ENCODE measurements around the gene PTPRE. TPM values are rescaled to one million over a fixed set of nuclear protein-coding genes. Genes with fewer than 3 reads are reported as not detected.

Gene PTPRE
- polyA plus RNA-seq, 1 of the 3 experiments (the other 2 are of a cell fraction) = 11.8 TPM

- Histone ChIP-seq H2AFZ (ENCODE audit: low read depth) (no peak overlapping the region), H3K9me2 (no peaks in the 10 kb centered on the region), H3K27ac (ENCODE audit: low read depth in 2 of 2, low read length in 1 of 2) (no peak overlapping the region), H3K9ac (no peak overlapping the region), H4K20me1 (ENCODE audit: insufficient read depth) (no peaks in the 10 kb centered on the region), H3K4me2 (no peak overlapping the region), H3K4me3 (ENCODE audit: low read depth in 2 of 2, low read length in 1 of 2) (no peak overlapping the region), H3K36me3 (replicated peaks in 1 of 2; ENCODE audit: control insufficient read depth in 1 of 2, insufficient read depth in 2 of 2, low read length in 1 of 2) (no peaks in the 10 kb centered on the region), H3K79me2 (ENCODE audit: insufficient read depth) (no peaks in the 10 kb centered on the region), H3K4me1 (ENCODE audit: control insufficient read depth in 1 of 2, insufficient read depth in 2 of 2, low read depth in 1 of 2, low read length in 1 of 2) (no peaks in the 10 kb centered on the region), H3K9me3 (no peaks in the 10 kb centered on the region), H3K27me3 (ENCODE audit: insufficient read depth) (no peaks in the 10 kb centered on the region; the same call in 1 of the 2 replicates), H3F3A (replicated peaks; ENCODE audit: insufficient read depth) (no peaks in the 10 kb centered on the region)
- CTCF ChIA-PET = interaction anchor here (0.8 to 2.9 kb wide), 2 partner anchors 18 to 158 kb away, joined by 3 to 17 read pairs; no protein-coding TSS in a partner anchor
- 76% methylated on average over 12 of the region's 12 CpGs for WGBS (ENCODE audit: low lambda C conversion rate)
- no peak for TF ChIP-seq MXI1 (IDR thresholded peaks at IDR 0.05; ENCODE audit: low read depth, low read length)
- TF ChIP-seq SMC3 (IDR thresholded peaks at IDR 0.05; ENCODE audit: low read depth, low read length) = 0 out of 2 replicates have a peak, but pooled peaks have one; percentile 15
- TF ChIP-seq RAD21 (IDR thresholded peaks at IDR 0.05; ENCODE audit: low read length) = peak; percentile 39
- POLR2A ChIA-PET = no interaction called here
- DNase-seq = no peak
These were observed 33.9 kb upstream of the PTPRE start for GRCh38 chr10:127872871-127873600.

DNA sequence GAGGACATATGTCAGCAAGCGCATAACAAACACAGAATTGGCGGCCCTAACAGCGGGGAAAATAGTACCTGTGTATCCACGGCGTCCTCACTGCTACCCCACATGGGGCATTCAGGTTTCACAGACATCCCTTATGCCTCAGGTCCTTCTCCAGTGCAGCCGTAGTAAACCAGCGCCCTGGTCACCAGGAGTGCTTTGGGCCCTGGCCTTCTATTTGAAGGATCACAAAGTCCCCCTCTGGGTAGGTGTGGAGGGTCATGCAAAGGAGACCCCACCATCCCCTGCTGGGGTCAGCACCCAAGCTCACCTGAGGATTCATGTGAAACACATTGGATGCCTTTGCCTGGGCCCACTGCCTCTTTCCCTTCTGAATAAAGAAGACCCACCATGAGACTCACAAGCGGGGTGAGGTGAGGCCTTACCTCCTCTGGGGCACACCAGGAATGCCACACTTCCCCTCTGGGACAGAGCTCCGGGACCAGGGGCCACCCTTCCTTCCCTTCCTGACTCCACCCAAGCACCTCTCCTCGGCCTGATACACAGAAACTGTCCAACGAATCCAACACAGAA lies 32.9 kb upstream of the PTPRE start:
- no peak for DNase-seq
- Histone ChIP-seq H2AFZ (ENCODE audit: low read depth) (no peak overlapping the region), H3K4me3 (ENCODE audit: low read depth in 2 of 2, low read length in 1 of 2) (no peak overlapping the region), H3K4me2 (no peak overlapping the region), H3K36me3 (replicated peaks in 1 of 2; ENCODE audit: control insufficient read depth in 1 of 2, insufficient read depth in 2 of 2, low read length in 1 of 2) (no peaks in the 10 kb centered on the region), H3K27ac (ENCODE audit: low read depth in 2 of 2, low read length in 1 of 2) (no peak overlapping the region), H3K9me3 (no peaks in the 10 kb centered on the region), H3K9ac (no peak overlapping the region), H3K9me2 (no peaks in the 10 kb centered on the region), H3F3A (replicated peaks; ENCODE audit: insufficient read depth) (no peaks in the 10 kb centered on the region), H3K27me3 (ENCODE audit: insufficient read depth) (no peaks in the 10 kb centered on the region; the same call in 1 of the 2 replicates), H3K4me1 (ENCODE audit: control insufficient read depth in 1 of 2, insufficient read depth in 2 of 2, low read depth in 1 of 2, low read length in 1 of 2) (no peaks in the 10 kb centered on the region), H4K20me1 (ENCODE audit: insufficient read depth) (no peaks in the 10 kb centered on the region), H3K79me2 (ENCODE audit: insufficient read depth) (no peaks in the 10 kb centered on the region)
- CTCF ChIA-PET = interaction anchor here (0.9 to 1.8 kb wide), 3 partner anchors 12 to 32 kb away, joined by 3 to 8 read pairs (median 4); no protein-coding TSS in a partner anchor
- WGBS (ENCODE audit: low lambda C conversion rate) = 64% methylated on average over 11 of the region's 11 CpGs
- TF ChIP-seq, protein P1, sequence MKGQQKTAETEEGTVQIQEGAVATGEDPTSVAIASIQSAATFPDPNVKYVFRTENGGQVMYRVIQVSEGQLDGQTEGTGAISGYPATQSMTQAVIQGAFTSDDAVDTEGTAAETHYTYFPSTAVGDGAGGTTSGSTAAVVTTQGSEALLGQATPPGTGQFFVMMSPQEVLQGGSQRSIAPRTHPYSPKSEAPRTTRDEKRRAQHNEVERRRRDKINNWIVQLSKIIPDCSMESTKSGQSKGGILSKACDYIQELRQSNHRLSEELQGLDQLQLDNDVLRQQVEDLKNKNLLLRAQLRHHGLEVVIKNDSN (IDR thresholded peaks at IDR 0.05; ENCODE audit: borderline replicate concordance, low read depth) = no peak
- TF ChIP-seq ZBTB33 (IDR thresholded peaks at IDR 0.05; ENCODE audit: borderline replicate concordance, low read depth) = no peak
- TF ChIP-seq GABPA (IDR thresholded peaks at IDR 0.05; ENCODE audit: low read depth) = no peak
- no peak for TF ChIP-seq CHD2 (IDR thresholded peaks at IDR 0.05; ENCODE audit: low read length, partially characterized antibody)
- TF ChIP-seq GATA2 (CRISPR knock-in tag; IDR thresholded peaks at IDR 0.05) = no peak
- TF ChIP-seq MXI1 (IDR thresholded peaks at IDR 0.05; ENCODE audit: low read depth, low read length) = no peak
- no peak for TF ChIP-seq REST (IDR thresholded peaks at IDR 0.05; ENCODE audit: low read depth, low read length)
- no peak for TF ChIP-seq RXRA (IDR thresholded peaks at IDR 0.05; ENCODE audit: borderline replicate concordance, low read depth)
- no peak for TF ChIP-seq TCF12 (IDR thresholded peaks at IDR 0.05)
- TF ChIP-seq TEAD4 (IDR thresholded peaks at IDR 0.05; ENCODE audit: borderline replicate concordance, insufficient read depth) = no peak
- TF ChIP-seq, protein P2, sequence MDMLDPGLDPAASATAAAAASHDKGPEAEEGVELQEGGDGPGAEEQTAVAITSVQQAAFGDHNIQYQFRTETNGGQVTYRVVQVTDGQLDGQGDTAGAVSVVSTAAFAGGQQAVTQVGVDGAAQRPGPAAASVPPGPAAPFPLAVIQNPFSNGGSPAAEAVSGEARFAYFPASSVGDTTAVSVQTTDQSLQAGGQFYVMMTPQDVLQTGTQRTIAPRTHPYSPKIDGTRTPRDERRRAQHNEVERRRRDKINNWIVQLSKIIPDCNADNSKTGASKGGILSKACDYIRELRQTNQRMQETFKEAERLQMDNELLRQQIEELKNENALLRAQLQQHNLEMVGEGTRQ (IDR thresholded peaks at IDR 0.05; ENCODE audit: borderline replicate concordance, low read depth, low read length) = no peak
- TF ChIP-seq NFIC (IDR thresholded peaks at IDR 0.05; ENCODE audit: borderline replicate concordance) = no peak
- POLR2A ChIA-PET = no interaction called here
